Panc1 (cell line): ENCODE results near the gene RABGAP1L. TPM values are rescaled to one million over a fixed set of nuclear protein-coding genes. Genes with fewer than 3 reads are reported as not detected.
"Not testable (repeated sequence)": the region's sequence is repeated elsewhere in the genome, so short reads cannot be mapped to it uniquely, and the experiment has no call there.

Experiments used
- ATAC-seq: fragments of 200-7000 bp; cut with Tn5 transposase; 2 replicates; pipeline ENCODE4 v1.9.1; 2020; ENCODE audit warnings: mild to moderate bottlenecking, moderate library complexity
- BruUV-seq: library from RNA; stranded (reverse); fragments of 400-500 nt; replicated peaks from 2 replicates; lab custom pipeline; 2021; lab: Mats Ljungman, UMichigan
- CTCF ChIA-PET: fragments of 300-600 bp; sonication (Branson Sonifier 250); formaldehyde crosslinking; loops from one replicate; lab custom pipeline; 2022; ENCODE audit warnings: antibody characterized with exemption; lab: Charles Lee
- POLR2A ChIA-PET: fragments of 300-600 bp; sonication (Branson Sonifier 250); formaldehyde crosslinking; loops from one replicate; lab custom pipeline; 2022; ENCODE audit warnings: antibody characterized with exemption; lab: Charles Lee
- DNase-seq: peaks from one replicate; pipeline ENCODE4 v3.0.0-alpha.2; 2010; ENCODE audit warnings: low read depth, low spot score
- H3K27ac ChIP-seq: 2 replicates; pipeline ENCODE4 v1.5.1; 2011; ENCODE audit warnings: mild to moderate bottlenecking, low read length, inconsistent platforms
- H3K27me3 ChIP-seq: fragments of 200-500 bp; sonication (Bioruptor generic); 2 replicates; pipeline ENCODE4 v1.6.0; 2014; ENCODE audit warnings: low read length, inconsistent platforms; ENCODE audit not compliant: control insufficient read depth, insufficient read depth
- H3K36me3 ChIP-seq: fragments of 200-500 bp; sonication (Bioruptor generic); 2 replicates; pipeline ENCODE4 v1.5.1; 2014; ENCODE audit warnings: inconsistent platforms, mild to moderate bottlenecking, low read length, moderate library complexity; ENCODE audit not compliant: control insufficient read depth, insufficient read depth
- H3K4me1 ChIP-seq: 2 replicates; pipeline ENCODE4 v1.5.1; 2011; ENCODE audit warnings: inconsistent platforms, mild to moderate bottlenecking, low read length, moderate library complexity; ENCODE audit not compliant: control insufficient read depth, insufficient read depth
- H3K4me3 ChIP-seq, 2 experiments: 2 replicates each; pipeline ENCODE4 v1.5.1; 2011 to 2012; ENCODE audit warnings: low read depth in 2 of 2, low read length in 2 of 2, mild to moderate bottlenecking in 2 of 2, inconsistent platforms in 1 of 2, moderate library complexity in 1 of 2
- H3K9me3 ChIP-seq: fragments of 200-500 bp; sonication (Bioruptor generic); 2 replicates; pipeline ENCODE4 v1.5.1; 2014; ENCODE audit warnings: low read depth, mild to moderate bottlenecking, inconsistent platforms, low read length, moderate library complexity; ENCODE audit not compliant: control insufficient read depth, insufficient read depth
- CTCF ChIP-seq: fragments of 450-650 bp; IDR thresholded peaks from 2 replicates; pipeline ENCODE4 v1.5.1; 2017; ENCODE audit warnings: mild to moderate bottlenecking
- POLR2AphosphoS5 ChIP-seq: IDR thresholded peaks from 2 replicates; pipeline ENCODE4 v1.6.1; 2012; ENCODE audit warnings: mild to moderate bottlenecking, low read depth, low read length, moderate library complexity
- REST ChIP-seq, 2 experiments: IDR thresholded peaks; 2 replicates each; pipeline ENCODE4 v1.6.1; 2011 to 2012; ENCODE audit warnings: low read depth in 2 of 2, control low read depth in 1 of 2, low read length in 1 of 2, mild to moderate bottlenecking in 1 of 2, moderate library complexity in 1 of 2; ENCODE audit not compliant: insufficient read depth in 1 of 2
- SIN3A ChIP-seq: IDR thresholded peaks from 2 replicates; pipeline ENCODE4 v1.6.1; 2012; ENCODE audit warnings: low read depth, mild to moderate bottlenecking, low read length, moderate library complexity, borderline replicate concordance; ENCODE audit not compliant: insufficient read depth
- TCF7L2 ChIP-seq: IDR thresholded peaks from 2 replicates; pipeline ENCODE4 v1.6.1; 2011; ENCODE audit warnings: mild to moderate bottlenecking, low read depth, low read length, inconsistent platforms
- in situ Hi-C: cut with HindIII; loops from 2 replicates; pipeline ENCODE4 v1.10.0; 2016; ENCODE audit warnings: low sequenced_read_pairs, low pct_unique_long_range_greater_than_20kb
- intact Hi-C: fragments of 100-400 bp; cut with micrococcal nuclease; formaldehyde crosslinking; loops from one replicate; pipeline ENCODE4 v1.10.0; 2022; ENCODE audit not compliant: unreplicated experiment
- total RNA-seq: library from RNA; stranded (reverse); gene quantifications from one replicate; pipeline ENCODE4 v1.2.1, GENCODE V29; 2021; ENCODE audit not compliant: unreplicated experiment

The RABGAP1L gene
- total RNA-seq, 1 experiment from 2014 or later = 37.0 TPM

- in situ Hi-C loops = no loop called here
- DNase-seq (no peak), ATAC-seq (no peak)
- Histone ChIP-seq H3K27ac (no peak overlapping the region), H3K27me3 (no peaks in the 10 kb centered on the region), H3K9me3 (no peaks in the 10 kb centered on the region), H3K4me3 (no peak overlapping the region), H3K36me3 (no peaks in the 10 kb centered on the region), H3K4me1 (peaks cover 4% of the 10 kb centered on the region)
- BruUV-seq = no TSS peak
- TF ChIP-seq SIN3A = no peak
- ChIA-PET CTCF (no interaction called here), POLR2A (no interaction called here)
- intact Hi-C loops = no loop called here
These were observed 84.7 kb downstream of the RABGAP1L start for GRCh38 chr1:174244017-174244416.

GRCh38 chr1:174247472-174247871, 88.2 kb downstream of the RABGAP1L start:
- Histone ChIP-seq H3K9me3 (no peaks in the 10 kb centered on the region), H3K27me3 (no peaks in the 10 kb centered on the region), H3K27ac (no peak overlapping the region), H3K4me1 (no peaks in the 10 kb centered on the region), H3K36me3 (no peaks in the 10 kb centered on the region), H3K4me3 (no peak overlapping the region)
- POLR2A ChIA-PET = no interaction called here
- no peak for DNase-seq
- no peak for TF ChIP-seq TCF7L2
- TF ChIP-seq SIN3A = no peak
- TF ChIP-seq REST (IDR thresholded peaks at IDR 0.05; ENCODE audit: insufficient read depth in 1 of 2, low read depth in 2 of 2, low read length in 1 of 2) = no peak
- no peak for TF ChIP-seq CTCF
- no peak for TF ChIP-seq POLR2AphosphoS5
- BruUV-seq = no TSS peak
- in situ Hi-C loops = no loop called here
- CTCF ChIA-PET = no interaction called here
- intact Hi-C loops = no loop called here
- ATAC-seq = no peak

GRCh38 chr1:174248041-174248440, 88.7 kb downstream of the RABGAP1L start:
- Histone ChIP-seq H3K4me1 (no peaks in the 10 kb centered on the region), H3K27me3 (no peaks in the 10 kb centered on the region), H3K36me3 (no peaks in the 10 kb centered on the region), H3K27ac (no peak overlapping the region), H3K4me3 (no peak overlapping the region), H3K9me3 (no peaks in the 10 kb centered on the region)
- ATAC-seq (no peak), DNase-seq (no peak)
- intact Hi-C loops (no loop called here), in situ Hi-C loops (no loop called here)
- BruUV-seq = no TSS peak
- TF ChIP-seq REST (IDR thresholded peaks at IDR 0.05; ENCODE audit: insufficient read depth in 1 of 2, low read depth in 2 of 2, low read length in 1 of 2) (no peak), POLR2AphosphoS5 (no peak), TCF7L2 (no peak), SIN3A (no peak), CTCF (no peak)
- ChIA-PET POLR2A (no interaction called here), CTCF (no interaction called here)

- in situ Hi-C loops, ATAC-seq, POLR2A ChIA-PET, CTCF ChIA-PET, H3K36me3 ChIP-seq, DNase-seq, H3K27me3 ChIP-seq, H3K9me3 ChIP-seq, H3K4me3 ChIP-seq, intact Hi-C loops, BruUV-seq, H3K27ac ChIP-seq, H3K4me1 ChIP-seq: not testable (repeated sequence)
These were observed 97.1 kb downstream of the RABGAP1L start for GRCh38 chr1:174256386-174256785.
